Neuronal stem cell (in vitro differentiated cells): ENCODE measurements around the gene PIGZ.
A peak's percentile ranks its signal among the peaks of the same experiment; 100 is the strongest.

Experiments
- DNase-seq: peaks from one replicate; pipeline ENCODE4 v3.0.0-alpha.2; 2013; ENCODE audit warnings: low spot score
- H2AFZ ChIP-seq: one replicate; pipeline ENCODE4 v1.6.1; 2013; ENCODE audit warnings: mild to moderate bottlenecking, low read length, inconsistent platforms
- H2AK5ac ChIP-seq: 2 replicates; pipeline ENCODE4 v1.6.1; 2013; ENCODE audit warnings: low read depth, mild to moderate bottlenecking, inconsistent platforms, low read length, moderate library complexity, mixed read lengths
- H2BK120ac ChIP-seq: 2 replicates; pipeline ENCODE4 v1.6.1; 2013; ENCODE audit warnings: low read depth, mild to moderate bottlenecking, inconsistent platforms, low read length, moderate library complexity, mixed read lengths
- H2BK12ac ChIP-seq: one replicate; pipeline ENCODE4 v1.6.1; 2013; ENCODE audit warnings: low read length, inconsistent platforms
- H2BK15ac ChIP-seq: 2 replicates; pipeline ENCODE4 v1.6.1; 2013; ENCODE audit warnings: mild to moderate bottlenecking, low read length, inconsistent platforms, mixed read lengths
- H2BK5ac ChIP-seq: one replicate; pipeline ENCODE4 v1.6.1; 2013; ENCODE audit warnings: inconsistent platforms, mild to moderate bottlenecking, low read length, moderate library complexity
- H3K14ac ChIP-seq: one replicate; pipeline ENCODE4 v1.6.1; 2013; ENCODE audit warnings: low read length, inconsistent platforms
- H3K18ac ChIP-seq: 2 replicates; pipeline ENCODE4 v1.6.1; 2013; ENCODE audit warnings: low read length, inconsistent platforms
- H3K23ac ChIP-seq: 2 replicates; pipeline ENCODE4 v1.6.1; 2013; ENCODE audit warnings: low read depth, mild to moderate bottlenecking, mixed read lengths, low read length, inconsistent platforms; ENCODE audit not compliant: poor library complexity
- H3K27ac ChIP-seq: replicated peaks from 3 replicates; pipeline ENCODE4 v1.5.1; 2013; ENCODE audit warnings: low read length, inconsistent platforms
- H3K27me3 ChIP-seq, 3 experiments: 2 replicates each; pipeline ENCODE4 v1.6.1; 2013; ENCODE audit warnings: low read length in 3 of 3, mild to moderate bottlenecking in 2 of 3, inconsistent platforms in 1 of 3, low read depth in 1 of 3, mixed read lengths in 1 of 3, moderate library complexity in 1 of 3; ENCODE audit not compliant: control insufficient read depth in 3 of 3, insufficient read depth in 3 of 3
- H3K36me3 ChIP-seq, 2 donors: replicated peaks in 1 of 2; 2 replicates each; pipeline ENCODE4 v1.6.1; 2013; ENCODE audit warnings: low read length in 2 of 2; ENCODE audit not compliant: control insufficient read depth in 2 of 2, insufficient read depth in 2 of 2
- H3K4ac ChIP-seq: 2 replicates; pipeline ENCODE4 v1.6.1; 2013; ENCODE audit warnings: inconsistent platforms, mild to moderate bottlenecking, low read length, moderate library complexity
- H3K4me1 ChIP-seq, 2 donors: 1 replicate in 1 of 2; 2 replicates in 1 of 2; pipeline ENCODE4 v1.6.1; 2013; ENCODE audit warnings: low read length in 2 of 2, low read depth in 1 of 2; ENCODE audit not compliant: control insufficient read depth in 2 of 2, insufficient read depth in 1 of 2
- H3K4me2 ChIP-seq: one replicate; pipeline ENCODE4 v1.6.1; 2013; ENCODE audit warnings: mild to moderate bottlenecking, low read length, inconsistent platforms; ENCODE audit not compliant: insufficient read depth, poor library complexity, severe bottlenecking
- H3K4me3 ChIP-seq, 2 donors: 2 replicates each; pipeline ENCODE4 v1.5.1; 2013; ENCODE audit warnings: low read length in 2 of 2, mild to moderate bottlenecking in 2 of 2, inconsistent platforms in 1 of 2, moderate library complexity in 1 of 2
- H3K79me1 ChIP-seq: one replicate; pipeline ENCODE4 v1.6.1; 2013; ENCODE audit warnings: low read depth, mild to moderate bottlenecking, inconsistent platforms, low read length, moderate library complexity
- H3K9ac ChIP-seq: one replicate; pipeline ENCODE4 v1.6.1; 2013; ENCODE audit warnings: mild to moderate bottlenecking, low read depth, low read length, inconsistent platforms; ENCODE audit not compliant: poor library complexity
- H3K9me3 ChIP-seq, 2 donors: replicated peaks in 1 of 2; 2 replicates each; pipeline versions ENCODE3 to v1.6.1; 2013; ENCODE audit warnings: low read length in 2 of 2, mild to moderate bottlenecking in 2 of 2, inconsistent platforms in 1 of 2, low read depth in 1 of 2, mixed read lengths in 1 of 2, moderate library complexity in 1 of 2; ENCODE audit not compliant: control insufficient read depth in 2 of 2, insufficient read depth in 1 of 2
- H4K8ac ChIP-seq: one replicate; pipeline ENCODE4 v1.6.1; 2013; ENCODE audit warnings: low read depth, mild to moderate bottlenecking, inconsistent platforms, low read length, moderate library complexity
- H4K91ac ChIP-seq: one replicate; pipeline ENCODE4 v1.6.1; 2013; ENCODE audit warnings: low read length, low read depth, mild to moderate bottlenecking, inconsistent platforms; ENCODE audit not compliant: poor library complexity
- WGBS, 2 donors: extraction: QIAGEN DNeasy Blood & Tissue Kit; methylation state at CpG; one replicate each; pipeline ENCODE4 v1.1.7; 2013; ENCODE audit warnings: missing lambda C conversion rate in 2 of 2, mixed read lengths in 1 of 2; ENCODE audit not compliant: insufficient read length in 2 of 2, insufficient replicate concordance in 1 of 2; ENCODE audit errors: extremely low coverage in 2 of 2; 5-methylcytosine and 5-hydroxymethylcytosine counted together

PIGZ gene

DNA sequence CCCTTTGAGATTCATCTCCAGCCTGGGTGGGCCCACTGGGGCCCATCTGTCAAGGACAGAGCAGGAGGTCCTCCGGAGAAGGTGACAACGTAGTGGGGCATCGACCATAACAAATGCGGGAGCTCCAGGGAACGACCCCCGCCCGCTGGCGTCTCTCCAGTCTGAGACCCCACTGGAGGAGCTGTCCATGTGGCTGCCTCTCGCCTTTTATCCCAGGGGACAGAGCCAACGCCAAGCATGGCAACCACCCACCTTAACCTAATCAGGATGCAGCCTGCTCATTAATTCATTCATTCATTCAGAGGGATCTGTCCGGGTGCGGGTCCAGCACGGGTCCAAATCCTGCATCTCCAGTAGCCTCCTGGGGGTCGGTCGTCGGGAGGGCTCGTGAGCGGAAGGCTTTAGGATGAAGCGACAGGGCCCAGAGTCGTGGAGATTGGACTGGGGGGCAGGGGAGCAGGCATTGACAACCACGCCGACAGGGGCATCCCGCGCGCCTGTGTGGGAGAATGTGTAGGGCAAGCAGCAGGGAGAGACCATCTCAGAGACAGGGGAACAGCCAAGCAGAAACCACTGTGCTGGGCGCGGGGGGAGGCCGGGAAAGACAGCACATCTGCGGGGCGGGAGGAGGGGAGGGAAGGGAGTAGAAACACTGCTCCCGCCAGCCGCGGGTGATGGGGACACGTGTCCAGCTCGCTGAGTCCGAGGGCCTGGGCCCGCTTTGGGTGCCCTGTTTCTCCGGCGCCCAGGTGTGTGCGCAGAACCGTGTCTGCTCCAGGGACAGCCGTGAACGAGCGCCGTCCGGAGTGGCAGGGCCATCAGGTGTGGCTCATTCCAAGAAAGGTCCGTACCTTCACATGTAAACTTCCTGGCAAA lies 1.9 kb downstream of the PIGZ start:
- H3K27me3 ChIP-seq = peaks cover 25 to 63% (median 30%) of the 10 kb centered on the region in 3 experiments
- no peak for DNase-seq

DNA sequence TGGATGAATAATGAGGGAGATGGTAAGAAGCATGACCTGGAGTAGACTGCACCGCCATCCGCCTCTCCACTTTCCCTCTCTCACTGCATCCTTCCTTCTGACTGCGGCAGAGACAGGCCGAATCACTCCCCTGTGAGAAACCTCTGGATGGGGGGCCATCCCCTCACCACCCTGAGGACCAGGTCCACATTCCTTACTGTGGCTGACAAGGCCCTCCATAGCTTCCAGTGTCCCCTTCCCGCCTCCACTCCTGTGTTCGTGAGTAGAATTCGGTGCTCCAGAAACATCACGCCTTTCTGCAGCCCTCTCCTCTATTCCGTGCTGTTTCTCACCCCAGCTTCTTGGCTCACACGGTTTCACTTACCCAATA lies 2.8 kb downstream of the PIGZ start:
- no peaks in the 10 kb centered on the region for H3K36me3 ChIP-seq
- peaks cover 8 to 18% of the 10 kb centered on the region in 2 donors for H3K9me3 ChIP-seq
- no peak overlapping the region for H3K23ac ChIP-seq
- H3K79me1 ChIP-seq = no peaks in the 10 kb centered on the region
- no peak overlapping the region for H2AFZ ChIP-seq
- no peak overlapping the region for H3K18ac ChIP-seq
- no peak for DNase-seq
- H2BK5ac ChIP-seq = no peak overlapping the region
- peaks cover 2 to 4% of the 10 kb centered on the region in 2 donors for H3K4me1 ChIP-seq
- no peak overlapping the region for H2AK5ac ChIP-seq
- H3K27ac ChIP-seq = no peak overlapping the region
- H3K4me3 ChIP-seq = no peak overlapping the region
- no peak overlapping the region for H3K14ac ChIP-seq
- no peak overlapping the region for H2BK15ac ChIP-seq
- no peak overlapping the region for H3K4ac ChIP-seq
- H2BK120ac ChIP-seq = no peak overlapping the region
- WGBS, 2 donors = no CpG with 5 or more reads among the region's 10 CpGs
- H3K4me2 ChIP-seq = no peak overlapping the region
- H3K27me3 ChIP-seq = peaks cover 25 to 57% (median 28%) of the 10 kb centered on the region in 3 experiments
- no peak overlapping the region for H4K91ac ChIP-seq
- no peak overlapping the region for H2BK12ac ChIP-seq
- no peak overlapping the region for H4K8ac ChIP-seq
- H3K9ac ChIP-seq = no peak overlapping the region

More for the DNA sequence above, 1.9 kb downstream of the PIGZ start:
- Histone ChIP-seq H4K91ac (no peak overlapping the region), H3K14ac (no peak overlapping the region), H3K4me1 (peaks cover 2 to 4% of the 10 kb centered on the region in 2 donors), H3K9me3 (peaks cover 12 to 26% of the 10 kb centered on the region in 2 donors), H3K4ac (no peak overlapping the region), H2BK12ac (no peak overlapping the region), H2AFZ (no peak overlapping the region), H3K9ac (no peak overlapping the region), H3K4me2 (peak overlapping the region; percentile 22), H3K27ac (no peak overlapping the region), H4K8ac (no peak overlapping the region), H3K18ac (peak overlapping the region; percentile 27), H3K79me1 (no peaks in the 10 kb centered on the region), H2BK5ac (no peak overlapping the region), H3K23ac (peak overlapping the region; percentile 46), H3K4me3 (no peak overlapping the region), H3K36me3 (no peaks in the 10 kb centered on the region), H2AK5ac (peak overlapping the region; percentile 58), H2BK15ac (no peak overlapping the region), H2BK120ac (no peak overlapping the region)
- WGBS, 2 donors = no CpG with 5 or more reads among the region's 47 CpGs

- H3K36me3 ChIP-seq = no peaks in the 10 kb centered on the region
- no peak overlapping the region for H2BK15ac ChIP-seq
- no peak overlapping the region for H2AFZ ChIP-seq
- no peak for DNase-seq
- no peak overlapping the region for H3K9ac ChIP-seq
- H3K4ac ChIP-seq = no peak overlapping the region
- no peak overlapping the region for H2BK12ac ChIP-seq
- H3K4me3 ChIP-seq = no peak overlapping the region
- no peak overlapping the region for H2AK5ac ChIP-seq
- H2BK5ac ChIP-seq = no peak overlapping the region
- H3K79me1 ChIP-seq = no peaks in the 10 kb centered on the region
- H4K8ac ChIP-seq = no peak overlapping the region
- H3K18ac ChIP-seq = no peak overlapping the region
- H3K4me2 ChIP-seq = no peak overlapping the region
- H4K91ac ChIP-seq = no peak overlapping the region
- no peak overlapping the region for H3K23ac ChIP-seq
- no peak overlapping the region for H2BK120ac ChIP-seq
- H3K9me3 ChIP-seq = peaks cover 4 to 13% of the 10 kb centered on the region in 2 donors
- no peak overlapping the region for H3K14ac ChIP-seq
- WGBS, 2 donors = no CpG with 5 or more reads among the region's 11 CpGs
- H3K27ac ChIP-seq = no peak overlapping the region
- H3K27me3 ChIP-seq = peaks cover 23 to 52% (median 25%) of the 10 kb centered on the region in 3 experiments
- peaks cover 2 to 4% of the 10 kb centered on the region in 2 donors for H3K4me1 ChIP-seq
Measured at GRCh38 chr3:196965112-196965803, 3.4 kb downstream of the PIGZ start.

DNA sequence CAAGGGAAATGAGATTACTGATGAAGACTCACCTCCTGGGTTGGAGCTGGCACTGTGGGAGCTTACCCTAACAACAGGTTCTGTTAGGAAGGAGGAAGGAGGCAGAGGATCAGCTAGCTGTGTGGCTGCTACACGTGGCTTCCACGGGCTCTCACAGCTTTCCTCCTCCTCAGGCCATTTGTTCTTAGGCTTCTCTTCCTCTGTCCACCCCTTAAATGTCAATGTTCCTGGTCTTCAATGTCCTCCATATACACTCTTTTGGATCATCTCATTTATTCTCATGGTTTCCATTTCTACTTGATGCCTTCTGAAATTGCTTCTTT lies 5.0 kb downstream of the PIGZ start:
- Histone ChIP-seq H3K9ac (no peak overlapping the region), H3K4me1 (peaks cover 2 to 4% of the 10 kb centered on the region in 2 donors)

More for the DNA sequence above, 5.0 kb downstream of the PIGZ start:
- H3K4ac ChIP-seq = no peak overlapping the region
- H3K4me2 ChIP-seq = no peak overlapping the region
- H3K14ac ChIP-seq = no peak overlapping the region
- no peak overlapping the region for H2BK120ac ChIP-seq
- peaks cover 4 to 12% of the 10 kb centered on the region in 2 donors for H3K9me3 ChIP-seq
- no peak for DNase-seq
- no peak overlapping the region for H2BK15ac ChIP-seq
- H3K23ac ChIP-seq = no peak overlapping the region
- no CpG with 5 or more reads among the region's 2 CpGs for WGBS, 2 donors
- H3K4me3 ChIP-seq = no peak overlapping the region
- H4K91ac ChIP-seq = no peak overlapping the region
- no peak overlapping the region for H2AFZ ChIP-seq
- no peak overlapping the region for H3K18ac ChIP-seq
- H2BK12ac ChIP-seq = no peak overlapping the region
- no peak overlapping the region for H2BK5ac ChIP-seq
- H3K27me3 ChIP-seq = peaks cover 17 to 37% (median 17%) of the 10 kb centered on the region in 3 experiments
- no peaks in the 10 kb centered on the region for H3K36me3 ChIP-seq
- no peaks in the 10 kb centered on the region for H3K79me1 ChIP-seq
- H4K8ac ChIP-seq = no peak overlapping the region
- no peak overlapping the region for H3K27ac ChIP-seq
- H2AK5ac ChIP-seq = no peak overlapping the region
